GM21526 (cell line): ENCODE results near the gene SCO2.
"Not testable (repeated sequence)": the region's sequence is repeated elsewhere in the genome, so short reads cannot be mapped to it uniquely, and the experiment has no call there.

ENCODE experiments used
- ATAC-seq: cut with Tn5 transposase; IDR thresholded peaks from one replicate; pipeline ENCODE4 v1.9.1; 2021; ENCODE audit warnings: moderate library complexity; ENCODE audit not compliant: unreplicated experiment, low FRiP score

Gene SCO2

DNA sequence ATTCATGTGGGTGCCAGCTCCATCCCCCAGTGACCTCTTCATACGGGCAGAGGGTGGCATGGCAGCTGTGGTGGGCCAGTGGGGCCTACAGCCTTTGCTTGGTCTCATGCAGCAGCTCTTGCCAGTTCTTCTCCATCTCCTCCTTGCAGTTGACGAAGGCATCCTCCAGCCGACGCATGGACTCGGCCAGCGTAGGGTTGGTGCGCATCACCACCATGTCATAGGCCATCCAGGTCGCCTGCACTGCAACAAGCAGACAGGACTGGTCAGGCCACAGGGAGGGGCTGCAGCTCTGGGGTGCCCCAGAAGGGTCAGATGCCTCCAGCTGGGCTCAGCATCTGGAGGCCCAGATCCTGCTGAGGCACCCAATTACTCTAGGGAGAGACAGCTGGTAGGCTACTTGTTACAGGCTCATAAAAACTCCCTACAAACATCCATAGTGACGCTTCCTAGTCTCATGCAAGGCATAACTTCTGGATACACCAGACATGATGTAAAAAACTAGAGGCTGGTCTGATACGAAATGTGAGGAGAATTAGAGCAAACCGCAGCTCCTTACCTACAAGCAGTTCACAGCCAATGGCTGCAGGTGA, 25.9 kb upstream of the SCO2 start:
- ATAC-seq, result no peak

DNA sequence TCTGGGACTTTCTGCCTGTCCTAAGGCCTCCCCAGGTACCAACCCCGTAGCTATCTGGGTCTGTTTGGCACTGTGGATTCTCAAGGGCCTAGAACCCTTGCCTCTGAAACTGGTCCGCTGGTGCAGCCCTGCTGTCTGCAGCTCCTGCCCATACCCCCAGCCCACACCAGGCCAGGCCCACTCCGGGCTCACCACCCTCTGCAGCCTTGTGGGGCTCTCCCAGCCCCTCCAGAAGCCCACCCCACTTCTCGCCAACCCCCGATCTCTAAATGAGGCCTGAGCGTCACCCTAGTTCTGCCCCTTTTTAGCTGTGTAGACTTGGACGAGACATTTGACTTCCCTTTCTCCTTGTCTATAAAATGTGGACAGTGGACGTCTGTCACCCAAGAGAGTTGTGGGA, 25.0 kb upstream of the SCO2 start:
- no peak for ATAC-seq

DNA sequence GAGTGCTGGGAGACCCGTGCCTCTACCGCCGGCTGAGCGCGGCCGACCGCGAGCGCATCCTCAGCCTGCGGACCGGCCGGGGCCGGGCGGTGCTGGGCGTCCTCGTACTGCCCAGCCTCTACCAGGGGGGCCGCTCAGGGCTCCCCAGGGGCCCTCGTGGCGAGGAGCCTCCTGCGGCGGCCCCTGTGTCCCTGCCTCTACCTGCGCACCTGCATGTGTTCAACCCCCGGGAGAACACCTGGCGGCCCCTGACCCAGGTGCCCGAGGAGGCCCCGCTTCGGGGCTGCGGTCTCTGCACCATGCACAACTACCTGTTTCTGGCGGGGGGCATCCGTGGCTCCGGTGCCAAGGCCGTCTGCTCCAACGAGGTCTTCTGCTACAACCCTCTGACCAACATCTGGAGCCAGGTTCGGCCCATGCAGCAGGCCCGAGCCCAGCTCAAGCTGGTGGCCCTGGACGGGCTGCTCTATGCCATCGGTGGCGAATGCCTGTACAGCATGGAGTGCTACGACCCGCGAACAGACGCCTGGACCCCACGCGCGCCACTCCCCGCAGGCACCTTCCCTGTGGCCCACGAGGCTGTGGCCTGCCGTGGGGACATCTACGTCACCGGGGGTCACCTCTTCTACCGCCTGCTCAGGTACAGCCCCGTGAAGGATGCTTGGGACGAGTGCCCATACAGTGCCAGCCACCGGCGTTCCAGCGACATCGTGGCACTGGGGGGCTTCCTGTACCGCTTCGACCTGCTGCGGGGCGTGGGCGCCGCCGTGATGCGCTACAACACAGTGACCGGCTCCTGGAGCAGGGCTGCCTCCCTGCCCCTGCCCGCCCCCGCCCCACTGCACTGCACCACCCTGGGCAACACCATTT, 23.8 kb upstream of the SCO2 start:
- no peak for ATAC-seq

DNA sequence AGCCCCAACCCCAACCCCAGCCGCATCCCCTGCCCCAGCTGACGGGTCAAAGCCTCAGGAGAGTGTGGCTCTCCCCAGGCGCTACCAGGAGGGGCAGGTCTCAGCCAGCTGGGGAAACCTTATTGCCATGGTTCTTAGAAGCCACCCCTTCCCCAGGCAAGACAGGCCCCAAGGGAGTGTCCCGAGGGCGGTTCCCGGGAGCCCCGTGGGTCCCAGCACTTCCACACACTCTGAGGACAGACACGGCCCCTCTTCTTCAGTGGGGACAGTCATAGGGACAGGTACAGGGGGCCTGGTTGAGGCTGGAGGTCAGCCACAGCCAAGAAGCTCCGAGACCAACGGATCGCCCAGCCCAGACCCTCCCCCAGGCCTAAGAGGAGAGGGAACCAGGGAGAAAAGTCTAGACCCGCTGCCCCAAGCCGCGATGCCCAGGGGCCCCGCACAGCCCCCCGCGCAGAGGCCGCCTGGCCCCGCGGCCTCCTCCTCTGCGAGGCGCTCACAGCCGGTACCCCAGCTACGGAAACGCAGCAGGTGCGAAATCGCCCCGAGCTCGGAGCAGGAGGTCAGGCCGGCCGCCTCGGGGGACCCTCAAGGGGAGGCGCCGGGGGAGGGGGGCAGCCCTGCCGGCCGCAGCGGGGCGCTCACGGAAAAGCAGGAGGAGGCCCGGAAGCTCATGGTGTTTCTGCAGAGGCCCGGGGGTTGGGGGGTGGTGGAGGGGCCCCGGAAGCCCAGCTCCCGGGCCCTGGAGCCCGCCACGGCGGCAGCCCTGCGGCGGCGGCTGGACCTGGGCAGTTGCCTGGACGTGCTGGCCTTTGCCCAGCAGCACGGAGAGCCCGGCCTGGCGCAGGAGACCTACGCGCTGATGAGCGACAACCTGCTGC, 22.9 kb upstream of the SCO2 start:
- no peak for ATAC-seq

GRCh38 chr22:50547263-50547985, 22.0 kb upstream of the SCO2 start:
- no peak for ATAC-seq

DNA sequence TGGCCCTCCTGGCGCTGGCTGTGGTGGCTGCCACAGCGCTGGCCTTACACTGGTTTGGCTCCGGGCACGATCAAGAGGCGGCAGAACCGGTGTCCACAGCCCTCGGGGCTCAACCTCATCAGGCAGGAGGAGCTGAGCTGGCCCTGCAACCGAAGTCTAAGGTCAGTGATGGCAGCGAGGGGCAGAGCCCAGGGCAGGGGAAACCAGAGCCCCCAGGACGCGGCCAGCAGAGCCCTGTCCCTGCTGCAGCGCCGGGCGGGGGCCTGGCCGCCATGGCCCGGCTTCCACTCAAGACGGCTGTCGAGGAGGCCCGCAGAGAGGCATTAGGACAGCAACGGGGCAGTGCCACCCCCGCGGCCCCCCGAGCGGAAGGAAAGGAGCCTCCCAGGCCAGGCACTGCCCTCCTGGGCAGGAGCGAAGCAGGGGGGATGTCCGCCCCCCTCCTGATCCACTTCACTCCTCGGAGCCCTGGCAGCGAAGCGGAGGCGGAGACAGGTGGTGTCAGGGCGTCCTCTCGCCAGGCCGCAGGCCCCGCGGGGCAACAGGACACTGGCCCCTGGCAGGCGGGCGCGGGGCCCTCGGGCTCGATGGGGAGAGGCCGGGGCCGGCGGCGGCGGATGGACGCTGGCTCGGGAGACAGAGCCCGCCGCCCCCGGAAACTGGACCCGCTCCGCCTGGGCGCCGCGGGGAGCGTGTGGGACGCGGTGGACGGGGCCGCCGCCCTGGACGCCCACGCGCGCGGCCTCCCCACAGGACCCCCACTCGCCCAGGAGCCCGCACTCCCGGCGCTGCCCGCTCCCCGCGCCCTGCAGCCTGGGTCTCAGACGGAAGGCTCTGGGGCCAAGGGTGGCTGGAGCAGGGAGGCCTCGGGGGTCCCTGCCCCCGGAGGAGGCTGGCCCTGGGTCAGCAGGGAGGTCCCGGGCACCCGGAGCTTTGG, 21.2 kb upstream of the SCO2 start:
- ATAC-seq, result no peak

- ATAC-seq, result no peak
Observed at GRCh38 chr22:50545522-50546325, 20.3 kb upstream of the SCO2 start, which contains the start of gene KLHDC7B. KLHDC7B (plus strand) TSS chr22:50545899; CDS start chr22:50546244, 345 bp downstream.

- no peak for ATAC-seq
Observed at GRCh38 chr22:50544746-50545253, 19.4 kb upstream of the SCO2 start.

DNA sequence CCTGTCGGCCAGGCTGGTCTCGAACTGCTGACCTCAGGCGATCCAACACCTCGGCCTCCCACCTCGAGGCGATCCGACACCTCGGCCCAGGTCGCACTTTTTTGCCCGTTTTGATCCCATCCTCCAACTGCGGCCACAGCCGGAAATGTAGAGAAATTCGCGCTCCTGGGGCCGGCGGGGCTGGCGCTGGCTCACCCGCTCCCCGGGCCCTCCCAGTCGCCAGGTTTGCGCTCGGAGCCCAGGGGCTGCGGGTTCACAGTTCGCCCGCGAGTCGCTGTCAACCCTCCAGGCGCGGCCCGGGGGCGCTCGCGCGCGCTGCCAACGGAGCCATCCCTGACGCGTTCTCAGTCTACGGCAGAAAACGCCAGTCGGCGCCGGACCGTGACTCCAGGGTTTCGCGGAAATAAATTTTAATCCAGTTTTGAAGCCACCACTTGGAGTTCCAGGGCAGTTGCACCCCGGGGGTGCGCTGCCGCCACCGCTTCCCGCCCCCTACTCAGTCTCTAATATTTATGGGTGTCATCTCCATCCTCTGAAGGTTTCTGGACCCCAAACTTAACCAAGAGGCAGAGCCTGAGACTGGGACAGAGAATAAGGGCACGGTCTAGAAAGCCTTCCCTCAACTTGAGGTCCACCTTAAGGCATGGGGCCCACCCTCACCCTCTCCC, 18.8 kb upstream of the SCO2 start:
- no peak for ATAC-seq

DNA sequence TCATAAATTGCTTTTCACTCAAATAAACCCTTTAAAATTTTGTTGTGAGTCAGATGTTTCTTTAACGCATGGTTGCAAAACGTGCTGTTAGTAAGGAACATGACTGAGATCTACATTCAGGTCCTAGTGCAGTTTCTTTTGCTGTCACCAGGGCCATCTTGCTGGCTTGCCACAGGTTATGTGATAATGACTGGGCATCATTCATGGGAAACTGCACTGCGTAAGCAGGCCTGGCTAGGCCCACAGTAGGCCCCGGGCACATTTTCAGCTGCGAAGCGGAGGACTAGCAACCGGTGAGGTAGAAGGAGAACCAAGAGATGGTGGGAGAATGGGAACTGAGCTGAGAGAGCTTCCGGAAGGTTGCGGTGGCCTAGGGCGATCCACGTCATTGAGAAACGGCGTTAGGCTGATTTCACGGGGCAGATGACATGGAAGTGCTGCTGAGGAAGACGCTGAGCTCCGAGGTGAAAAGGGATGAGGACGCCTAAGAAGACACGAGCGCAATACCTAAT, 17.1 kb upstream of the SCO2 start:
- ATAC-seq, result no peak

DNA sequence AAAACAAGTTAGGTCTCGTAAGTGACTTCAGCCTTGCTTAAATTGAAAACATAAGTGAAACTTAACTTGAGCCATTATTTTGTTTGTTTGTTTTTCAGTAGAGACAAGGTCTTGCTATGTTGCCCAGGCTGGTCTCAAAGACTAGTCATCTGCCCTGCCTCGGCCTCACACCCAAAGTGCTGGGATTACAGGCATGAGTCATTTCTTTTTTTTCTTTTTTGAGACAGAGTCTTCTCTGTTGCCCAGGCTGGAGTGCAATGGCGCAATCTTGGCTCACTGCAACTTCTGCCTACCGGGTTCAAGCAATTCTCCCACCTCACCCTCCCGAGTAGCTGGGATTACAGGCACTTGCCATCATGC, 16.2 kb upstream of the SCO2 start:
- not testable (repeated sequence) for ATAC-seq

- no peak for ATAC-seq
Observed at GRCh38 chr22:50540381-50540780, 15.0 kb upstream of the SCO2 start.

GRCh38 chr22:50537765-50538164, 12.4 kb upstream of the SCO2 start:
- ATAC-seq, result no peak

GRCh38 chr22:50536226-50536625, 10.8 kb upstream of the SCO2 start:
- no peak for ATAC-seq

GRCh38 chr22:50535113-50535512, 9.7 kb upstream of the SCO2 start:
- ATAC-seq, result no peak

DNA sequence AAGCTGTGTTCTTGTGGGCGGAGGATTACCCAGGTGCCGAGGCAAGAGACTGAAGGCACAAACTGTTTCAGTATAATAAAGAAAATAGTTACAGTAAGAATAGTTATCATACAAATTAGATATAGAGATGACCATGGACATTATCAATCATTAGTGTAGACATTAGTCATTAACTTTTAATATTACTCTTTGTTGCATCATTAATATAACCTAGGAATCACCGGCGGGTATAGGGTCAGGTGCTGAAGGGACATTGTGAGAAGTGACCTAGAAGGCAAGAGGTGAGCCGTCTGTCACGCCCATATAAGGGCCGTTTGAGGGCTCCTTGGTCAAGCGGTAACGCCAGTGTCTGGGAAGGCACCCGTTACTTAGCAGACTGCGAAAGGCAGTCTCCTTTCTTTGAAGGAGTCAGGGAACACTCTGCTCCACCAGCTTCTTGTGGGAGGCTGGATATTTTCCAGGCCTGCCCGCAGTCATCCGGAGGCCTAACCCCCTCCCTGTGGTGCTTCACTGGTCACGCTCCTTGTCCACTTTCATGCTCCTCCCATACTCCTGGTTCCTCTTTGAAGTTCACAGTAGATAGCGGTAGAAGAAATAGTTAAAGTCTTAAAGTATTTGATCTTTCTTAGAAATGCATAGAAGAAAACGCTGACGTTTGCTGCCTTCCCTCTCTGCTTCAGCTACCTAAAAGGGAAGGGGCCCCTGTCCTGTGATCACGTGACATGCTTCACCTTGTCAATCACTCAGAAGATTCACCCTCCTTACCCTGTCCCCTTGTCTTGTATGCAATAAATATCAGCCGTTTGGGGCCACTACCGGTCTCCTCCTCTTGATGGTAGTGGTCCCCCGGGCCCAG, 8.7 kb upstream of the SCO2 start:
- ATAC-seq, result not testable (repeated sequence)
